SK-N-SH treated with all-trans-retinoic acid at 6 μM for 48 hours (cell line): Measurements from ENCODE around the gene VN1R5.

Experiments used
- ATAC-seq: fragments of 200-7000 bp; cut with Tn5 transposase; 3 replicates; pipeline ENCODE4 v1.9.1; 2020; ENCODE audit warnings: mild to moderate bottlenecking, moderate library complexity
- BACH2 ChIP-seq: fragments of 250-450 bp; sonication (Bioruptor Pico); IDR thresholded peaks from 2 replicates; pipeline ENCODE4 v1.9.0; 2021; ENCODE audit warnings: mild to moderate bottlenecking, borderline replicate concordance
- CREB5 ChIP-seq: fragments of 250-450 bp; sonication (Bioruptor Pico); IDR thresholded peaks from 2 replicates; pipeline ENCODE4 v1.5.1; 2020; ENCODE audit warnings: low read depth, mild to moderate bottlenecking, moderate library complexity
- GLIS3 ChIP-seq: fragments of 250-450 bp; sonication (Bioruptor Pico); IDR thresholded peaks from 2 replicates; pipeline ENCODE4 v1.5.0; 2020; ENCODE audit warnings: mild to moderate bottlenecking, moderate library complexity
- ISL1 ChIP-seq: fragments of 250-450 bp; sonication (Bioruptor Pico); IDR thresholded peaks from 2 replicates; pipeline ENCODE4 v2.1.2; 2022; ENCODE audit warnings: mild to moderate bottlenecking, moderate library complexity
- OSR1 ChIP-seq: fragments of 250-450 bp; sonication (Bioruptor Pico); IDR thresholded peaks from 2 replicates; pipeline ENCODE4 v1.8.0; 2022; ENCODE audit warnings: moderate library complexity, mild to moderate bottlenecking, inconsistent platforms
- PATZ1 ChIP-seq: fragments of 250-450 bp; sonication (Bioruptor Pico); IDR thresholded peaks from 2 replicates; pipeline ENCODE4 v1.8.0; 2020; ENCODE audit warnings: mild to moderate bottlenecking, moderate library complexity, borderline replicate concordance
- POU6F1 ChIP-seq: fragments of 250-450 bp; sonication (Bioruptor Pico); IDR thresholded peaks from 2 replicates; pipeline ENCODE4 v1.8.0; 2021; ENCODE audit warnings: low read depth, mild to moderate bottlenecking, moderate library complexity, borderline replicate concordance
- PPARA ChIP-seq: fragments of 250-450 bp; sonication (Bioruptor Pico); IDR thresholded peaks from 2 replicates; pipeline ENCODE4 v1.5.0; 2020; ENCODE audit warnings: mild to moderate bottlenecking, borderline replicate concordance
- RARB ChIP-seq: fragments of 250-450 bp; sonication (Bioruptor Pico); IDR thresholded peaks from 2 replicates; pipeline ENCODE4 v1.8.0; 2021; ENCODE audit warnings: mild to moderate bottlenecking, moderate library complexity
- SNAI2 ChIP-seq: fragments of 250-450 bp; sonication (Bioruptor Pico); IDR thresholded peaks from 2 replicates; pipeline ENCODE4 v1.5.0; 2020; ENCODE audit warnings: mild to moderate bottlenecking, moderate library complexity
- TSHZ2 ChIP-seq: fragments of 250-450 bp; sonication (Bioruptor Pico); IDR thresholded peaks from 2 replicates; pipeline ENCODE4 v1.5.0; 2020; ENCODE audit warnings: mild to moderate bottlenecking, moderate library complexity
- ZFP30 ChIP-seq: fragments of 450-650 bp; formaldehyde crosslinking; IDR thresholded peaks from 2 replicates; pipeline ENCODE4 v1.5.0; 2022; ENCODE audit warnings: mild to moderate bottlenecking, moderate library complexity
- ZNF565 ChIP-seq: fragments of 450-650 bp; formaldehyde crosslinking; conservative IDR thresholded peaks from 2 replicates; pipeline ENCODE4 v1.5.0; 2020; ENCODE audit warnings: low read depth, mild to moderate bottlenecking, moderate library complexity
- ZNF70 ChIP-seq: fragments of 450-650 bp; formaldehyde crosslinking; IDR thresholded peaks from 2 replicates; pipeline ENCODE4 v1.5.0; 2020; ENCODE audit warnings: mild to moderate bottlenecking, moderate library complexity

VN1R5 gene

GRCh38 chr1:247210376-247211117, 45.3 kb upstream of the VN1R5 start:
- TF ChIP-seq ISL1 (no peak), ZNF70 (CRISPR knock-in tag) (no peak)
- ATAC-seq: peak; percentile 100

GRCh38 chr1:247211339-247211738, 44.5 kb upstream of the VN1R5 start:
- TF ChIP-seq PPARA (CRISPR knock-in tag): no peak
- TF ChIP-seq RARB: no peak
- TF ChIP-seq TSHZ2 (CRISPR knock-in tag): no peak
- no peak for TF ChIP-seq ZNF70 (CRISPR knock-in tag)
- ATAC-seq: no peak

- no peak for TF ChIP-seq GLIS3 (CRISPR knock-in tag)
- no peak for TF ChIP-seq OSR1
- TF ChIP-seq SNAI2 (CRISPR knock-in tag): no peak
- no peak for TF ChIP-seq PATZ1
- TF ChIP-seq CREB5 (CRISPR knock-in tag): no peak
- no peak for TF ChIP-seq POU6F1 (CRISPR knock-in tag)
Observed at GRCh38 chr1:247212012-247212411, 43.9 kb upstream of the VN1R5 start.

GRCh38 chr1:247212627-247213617, 43.0 kb upstream of the VN1R5 start:
- TF ChIP-seq BACH2 (CRISPR knock-in tag): no peak
- no peak for TF ChIP-seq ZFP30
- TF ChIP-seq GLIS3 (CRISPR knock-in tag): no peak
- no peak for TF ChIP-seq ZNF565
- no peak for TF ChIP-seq PATZ1
- TF ChIP-seq PPARA (CRISPR knock-in tag): no peak
- TF ChIP-seq POU6F1 (CRISPR knock-in tag): no peak
- TF ChIP-seq TSHZ2 (CRISPR knock-in tag): no peak
- ATAC-seq: no peak

More at GRCh38 chr1:247212012-247212411, 43.9 kb upstream of the VN1R5 start:
- ATAC-seq: no peak
